ENCODE measurements around the gene FRMD5. TPM values are rescaled to one million over a fixed set of nuclear protein-coding genes. Genes with fewer than 3 reads are reported as not detected.
"Not testable (repeated sequence)": the region's sequence is repeated elsewhere in the genome, so short reads cannot be mapped to it uniquely, and the experiment has no call there.

FRMD5 gene
- total and polyA plus RNA-seq, 11 donors: 12.5 to 110 (median 55.7) TPM

DNA sequence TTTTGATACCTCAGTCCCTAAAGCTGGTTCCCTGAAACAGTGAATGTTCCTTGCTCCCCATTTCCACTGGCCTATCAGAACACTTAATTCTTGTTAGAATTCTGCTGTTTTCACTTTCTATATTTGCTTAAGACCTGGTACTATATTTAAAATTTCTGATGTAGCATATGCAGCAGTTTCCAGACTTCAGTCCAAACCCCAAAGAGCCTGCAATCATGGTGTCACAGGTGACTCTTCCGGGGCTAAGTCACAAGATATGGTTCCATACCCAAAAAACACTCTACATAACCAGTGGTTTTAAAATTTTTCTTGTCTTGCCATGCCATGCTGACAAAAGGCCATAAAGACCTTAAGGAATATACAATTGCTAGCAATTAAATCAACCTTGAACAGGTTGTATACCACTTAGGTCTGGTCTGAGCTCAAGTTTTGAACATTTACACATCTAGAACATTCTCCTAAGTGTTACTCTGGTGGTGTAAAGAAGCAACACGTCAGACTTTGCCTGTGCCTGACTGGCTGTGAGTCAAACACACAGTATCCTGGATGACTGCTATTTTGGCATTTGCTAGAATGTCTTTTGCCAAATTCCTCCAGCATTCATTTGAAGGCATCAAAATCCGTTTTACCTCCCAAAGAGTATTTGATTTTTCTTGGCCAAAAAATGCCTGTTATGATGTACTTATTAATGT is 160.0 kb downstream of the FRMD5 start:
- Histone ChIP-seq H3K27ac (peak overlapping the region in 1 of 12 donors; percentile 14), H3K4me3 (no peak overlapping the region), H3K4me1 (peaks cover 0 to 25% (median 1%) of the 10 kb centered on the region in 12 donors), H3K9me3 (peaks cover 0 to 3% (median 0%) of the 10 kb centered on the region in 12 donors), H3K36me3 (no peaks in the 10 kb centered on the region), H3K27me3 (peaks cover 0 to 6% (median 0%) of the 10 kb centered on the region in 9 donors)
- intact Hi-C loops (cut with DNase I): loop anchor here in 4 of 10 donors (10.0 kb wide), 3 partner anchors 110 to 130 kb away; no protein-coding TSS in a partner anchor
- DNase-seq: peak in 1 of 5 donors; percentile 20
- TF ChIP-seq, protein P1, sequence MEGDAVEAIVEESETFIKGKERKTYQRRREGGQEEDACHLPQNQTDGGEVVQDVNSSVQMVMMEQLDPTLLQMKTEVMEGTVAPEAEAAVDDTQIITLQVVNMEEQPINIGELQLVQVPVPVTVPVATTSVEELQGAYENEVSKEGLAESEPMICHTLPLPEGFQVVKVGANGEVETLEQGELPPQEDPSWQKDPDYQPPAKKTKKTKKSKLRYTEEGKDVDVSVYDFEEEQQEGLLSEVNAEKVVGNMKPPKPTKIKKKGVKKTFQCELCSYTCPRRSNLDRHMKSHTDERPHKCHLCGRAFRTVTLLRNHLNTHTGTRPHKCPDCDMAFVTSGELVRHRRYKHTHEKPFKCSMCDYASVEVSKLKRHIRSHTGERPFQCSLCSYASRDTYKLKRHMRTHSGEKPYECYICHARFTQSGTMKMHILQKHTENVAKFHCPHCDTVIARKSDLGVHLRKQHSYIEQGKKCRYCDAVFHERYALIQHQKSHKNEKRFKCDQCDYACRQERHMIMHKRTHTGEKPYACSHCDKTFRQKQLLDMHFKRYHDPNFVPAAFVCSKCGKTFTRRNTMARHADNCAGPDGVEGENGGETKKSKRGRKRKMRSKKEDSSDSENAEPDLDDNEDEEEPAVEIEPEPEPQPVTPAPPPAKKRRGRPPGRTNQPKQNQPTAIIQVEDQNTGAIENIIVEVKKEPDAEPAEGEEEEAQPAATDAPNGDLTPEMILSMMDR (IDR thresholded peaks at IDR 0.05): no peak
- 29 to 37% (median 34%) methylated on average over 3 of the region's 3 CpGs for WGBS, 4 donors
- peak in 3 of 4 donors; percentile 59 to 85 (median 68) for ATAC-seq

DNA sequence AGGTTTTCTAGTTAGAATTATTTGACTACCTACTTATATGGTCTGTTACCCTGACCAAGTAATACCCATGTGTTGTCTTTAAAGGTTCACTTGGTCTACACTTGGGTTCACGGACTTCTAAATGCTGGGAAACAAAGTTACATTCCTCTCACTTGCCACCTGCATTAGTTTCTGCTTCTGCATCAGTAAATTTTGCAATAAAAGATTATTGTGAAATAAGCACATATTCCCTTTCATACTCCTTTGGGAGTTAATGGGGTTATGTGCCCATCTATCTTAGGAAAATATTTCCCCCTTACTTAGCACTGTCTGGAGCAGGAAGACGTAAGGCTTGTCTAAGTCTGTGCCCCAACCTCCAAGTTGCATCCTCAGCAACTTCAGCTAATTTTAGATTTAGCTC is 160.7 kb downstream of the FRMD5 start:
- WGBS, 4 donors: 67 to 84% (median 73%) methylated on average over 2 of the region's 2 CpGs
- TF ChIP-seq, protein P1 (IDR thresholded peaks at IDR 0.05): no peak
- TF ChIP-seq POLR2A (IDR thresholded peaks at IDR 0.05): no peak
- H3K27ac ChIP-seq: peak overlapping the region in 1 of 12 donors; percentile 14
- intact Hi-C loops (cut with DNase I): loop anchor here in 4 of 10 donors (10.0 kb wide), 3 partner anchors 110 to 130 kb away; no protein-coding TSS in a partner anchor
- no peak for ATAC-seq
- peaks cover 0 to 33% (median 2%) of the 10 kb centered on the region in 12 donors for H3K4me1 ChIP-seq
- H3K9me3 ChIP-seq: peaks cover 0 to 3% (median 0%) of the 10 kb centered on the region in 12 donors
- peaks cover 0 to 4% (median 0%) of the 10 kb centered on the region in 9 donors for H3K27me3 ChIP-seq
- no peaks in the 10 kb centered on the region for H3K36me3 ChIP-seq
- no peak overlapping the region for H3K4me3 ChIP-seq
- DNase-seq: no peak

DNA sequence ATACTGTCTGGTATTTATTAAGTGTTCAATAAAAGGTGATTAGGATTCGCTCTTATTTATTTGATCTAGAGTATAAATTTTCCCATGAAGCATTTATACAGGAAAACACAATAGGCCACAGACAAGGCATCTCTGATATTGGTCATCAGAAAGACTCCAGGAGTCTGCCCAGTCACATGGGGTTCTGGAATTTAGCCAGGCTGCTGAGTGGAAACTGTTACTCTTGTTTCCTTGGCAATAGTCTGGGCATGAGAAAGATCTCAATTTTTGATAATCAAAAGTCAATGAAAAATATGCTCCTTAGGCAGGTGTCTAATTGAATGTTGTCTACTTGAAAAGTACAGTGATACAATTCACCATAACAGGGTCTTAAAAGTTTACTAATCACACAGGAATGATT is 161.2 kb downstream of the FRMD5 start:
- Histone ChIP-seq H3K36me3 (no peaks in the 10 kb centered on the region), H3K4me3 (no peak overlapping the region), H3K27ac (no peak overlapping the region), H3K9me3 (peaks cover 0 to 3% (median 0%) of the 10 kb centered on the region in 12 donors), H3K4me1 (peaks cover 0 to 36% (median 3%) of the 10 kb centered on the region in 12 donors), H3K27me3 (no peaks in the 10 kb centered on the region)
- no peak for TF ChIP-seq POLR2A (IDR thresholded peaks at IDR 0.05)
- TF ChIP-seq, protein P1 (IDR thresholded peaks at IDR 0.05): no peak
- WGBS, 4 donors: 83 to 97% (median 88%) methylated on average over 1 of the region's 1 CpG
- DNase-seq (no peak), ATAC-seq (no peak)
- intact Hi-C loops (cut with DNase I): loop anchor here in 4 of 10 donors (10.0 kb wide), 3 partner anchors 109 to 129 kb away; no protein-coding TSS in a partner anchor

DNA sequence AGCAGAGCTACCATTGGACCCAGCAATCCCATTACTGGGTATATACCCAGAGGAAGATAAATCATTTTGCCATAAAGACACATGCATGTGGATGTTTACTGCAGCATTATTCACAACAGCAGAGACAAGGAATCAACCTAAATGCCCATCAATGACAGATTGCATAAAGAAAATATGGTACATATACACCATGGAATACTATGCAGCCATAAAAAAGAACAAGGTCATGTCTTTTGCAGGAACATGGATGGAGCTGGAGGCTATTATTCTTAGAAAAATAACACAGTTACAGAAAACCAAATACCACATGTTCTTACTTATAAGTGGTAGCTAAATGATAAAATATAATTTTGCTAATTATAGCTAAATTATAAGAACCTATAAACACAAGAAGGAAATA is 162.3 kb downstream of the FRMD5 start:
- H3K36me3 ChIP-seq, DNase-seq, H3K9me3 ChIP-seq, H3K27me3 ChIP-seq, H3K27ac ChIP-seq, H3K4me3 ChIP-seq, ATAC-seq: not testable (repeated sequence)
- intact Hi-C loops (cut with DNase I): loop anchor here in 4 of 10 donors (10.0 kb wide), 3 partner anchors 108 to 128 kb away; no protein-coding TSS in a partner anchor
- peaks cover 0 to 44% (median 3%) of the 10 kb centered on the region in 12 donors for H3K4me1 ChIP-seq
